Endothelial cell of umbilical vein (primary cell): ENCODE results near the gene CACNA1B. TPM values are rescaled to one million over a fixed set of nuclear protein-coding genes. Genes with fewer than 3 reads are reported as not detected.

Source experiments
- BruUV-seq: library from RNA; stranded (reverse); fragments of 400-500 nt; replicated peaks from 2 replicates; lab custom pipeline; 2021; lab: Mats Ljungman, UMichigan
- CTCF ChIA-PET: fragments of 300-600, 350-600 bp; sonication (Branson Sonifier 250); formaldehyde crosslinking; loops from one replicate; lab custom pipeline; 2021; ENCODE audit warnings: antibody characterized with exemption, inconsistent platforms; lab: Charles Lee
- POLR2A ChIA-PET: fragments of 300-600, 350-600 bp; sonication (Branson Sonifier 250); formaldehyde crosslinking; loops from one replicate; lab custom pipeline; 2021; ENCODE audit warnings: antibody characterized with exemption, inconsistent platforms; lab: Charles Lee
- DNase-seq: peaks from one replicate; pipeline ENCODE4 v3.0.0-alpha.2; 2011; ENCODE audit warnings: low read depth, low spot score
- FAIRE-seq: peaks from 2 replicates; lab custom pipeline; 2011; peaks lifted over from hg19 to GRCh38; lab: Jason Lieb, UNC
- H2AFZ ChIP-seq: 2 replicates; pipeline ENCODE4 v1.6.0; 2012; ENCODE audit warnings: low read depth, low read length, control low read depth, inconsistent platforms
- H3K27ac ChIP-seq: 2 replicates; pipeline ENCODE4 v1.5.1; 2011; ENCODE audit warnings: low read depth, mild to moderate bottlenecking, control low read depth, low read length, moderate library complexity; ENCODE audit not compliant: insufficient read depth
- H3K27me3 ChIP-seq, 2 experiments: 2 replicates each; pipeline versions ENCODE4 v1.6.0 to v1.6.1; 2011; ENCODE audit warnings: low read length in 2 of 2, mixed read lengths in 1 of 2; ENCODE audit not compliant: control insufficient read depth in 2 of 2, insufficient read depth in 2 of 2
- H3K36me3 ChIP-seq, 2 experiments: 2 replicates in 1 of 2; 3 replicates in 1 of 2; pipeline ENCODE4 v1.5.1; 2011; ENCODE audit warnings: low read length in 2 of 2, mild to moderate bottlenecking in 1 of 2, moderate library complexity in 1 of 2; ENCODE audit not compliant: control insufficient read depth in 2 of 2, insufficient read depth in 2 of 2; ENCODE audit errors: extremely low read depth in 1 of 2
- H3K4me1 ChIP-seq: 3 replicates; pipeline ENCODE4 v1.5.1; 2011; ENCODE audit warnings: mild to moderate bottlenecking, low read length; ENCODE audit not compliant: control insufficient read depth, insufficient read depth; ENCODE audit errors: extremely low read depth
- H3K4me2 ChIP-seq: 2 replicates; pipeline ENCODE4 v1.6.1; 2011; ENCODE audit warnings: low read length, control low read depth, mixed read lengths; ENCODE audit not compliant: insufficient read depth
- H3K4me3 ChIP-seq, 3 experiments: fragments of 200-600 bp in 1 of 3; sonication (generic), shearing (Covaris generic) in 1 of 3; replicated peaks in 1 of 3; 2 replicates each; pipeline ENCODE4 v1.5.1; 2011 to 2016; ENCODE audit warnings: control low read depth in 3 of 3, low read length in 3 of 3, mild to moderate bottlenecking in 2 of 3, inconsistent platforms in 1 of 3, low read depth in 1 of 3, moderate library complexity in 1 of 3; ENCODE audit not compliant: insufficient read depth in 1 of 3
- H3K79me2 ChIP-seq: 2 replicates; pipeline ENCODE4 v1.6.0; 2012; ENCODE audit warnings: low read length, inconsistent platforms; ENCODE audit not compliant: control insufficient read depth, insufficient read depth
- H3K9ac ChIP-seq: replicated peaks from 2 replicates; pipeline ENCODE3; 2011; ENCODE audit warnings: low read length, control low read depth; ENCODE audit not compliant: insufficient read depth; ENCODE audit errors: extremely low read depth
- H3K9me1 ChIP-seq: replicated peaks from 3 replicates; pipeline ENCODE4 v1.6.0; 2011; ENCODE audit warnings: mild to moderate bottlenecking, low read length; ENCODE audit not compliant: control insufficient read depth, insufficient read depth; ENCODE audit errors: extremely low read depth
- H3K9me3 ChIP-seq: replicated peaks from 2 replicates; pipeline ENCODE4 v1.5.1; 2012; ENCODE audit warnings: low read length, inconsistent platforms; ENCODE audit not compliant: control insufficient read depth, insufficient read depth
- H4K20me1 ChIP-seq: replicated peaks from 2 replicates; pipeline ENCODE3; 2011; ENCODE audit warnings: mild to moderate bottlenecking, low read length; ENCODE audit not compliant: control insufficient read depth, insufficient read depth; ENCODE audit errors: extremely low read depth
- CTCF ChIP-seq, 2 donors: IDR thresholded peaks; 1 replicate in 1 of 2; 2 replicates in 1 of 2; pipeline ENCODE4 v1.5.1; 2011; ENCODE audit warnings: low read length in 2 of 2, mild to moderate bottlenecking in 2 of 2, moderate library complexity in 2 of 2, control low read depth in 1 of 2, inconsistent platforms in 1 of 2, low read depth in 1 of 2; ENCODE audit not compliant: insufficient read depth in 1 of 2; ENCODE audit errors: extremely low read depth in 1 of 2
- EZH2 ChIP-seq: IDR thresholded peaks from 2 replicates; pipeline ENCODE4 v1.6.1; 2012; ENCODE audit warnings: borderline replicate concordance, low read depth, mild to moderate bottlenecking, moderate library complexity, low read length, inconsistent platforms; ENCODE audit not compliant: severe bottlenecking
- FOS ChIP-seq: IDR thresholded peaks from 2 replicates; pipeline ENCODE4 v1.6.1; 2011; ENCODE audit warnings: mild to moderate bottlenecking, low read length, moderate library complexity, borderline replicate concordance; ENCODE audit not compliant: insufficient read depth
- GATA2 ChIP-seq: IDR thresholded peaks from 2 replicates; pipeline ENCODE4 v1.7.0; 2011; ENCODE audit warnings: low read depth, mild to moderate bottlenecking, moderate library complexity, mixed read lengths, low read length; ENCODE audit not compliant: insufficient read length, insufficient read depth
- JUN ChIP-seq: IDR thresholded peaks from 2 replicates; pipeline ENCODE4 v1.6.1; 2011; ENCODE audit warnings: borderline replicate concordance, low read depth; ENCODE audit not compliant: insufficient read length, insufficient read depth
- MAX ChIP-seq: IDR thresholded peaks from 2 replicates; pipeline ENCODE4 v1.6.1; 2011; ENCODE audit not compliant: insufficient read depth, insufficient read length
- MYC ChIP-seq: IDR thresholded peaks from one replicate; pipeline ENCODE4 v1.6.1; 2011; ENCODE audit warnings: mild to moderate bottlenecking, low read depth, low read length
- POLR2A ChIP-seq: IDR thresholded peaks from 2 replicates; pipeline ENCODE4 v1.6.1; 2012; ENCODE audit warnings: low read depth, mild to moderate bottlenecking, control low read depth, low read length
- POLR2AphosphoS5 ChIP-seq: IDR thresholded peaks from 2 replicates; pipeline ENCODE4 v1.6.1; 2012; ENCODE audit warnings: low read depth, mild to moderate bottlenecking, control low read depth, low read length, moderate library complexity; ENCODE audit not compliant: insufficient read depth
- dilution Hi-C: fragments of 300-500 bp; cut with MboI; formaldehyde crosslinking; loops from one replicate; pipeline ENCODE4 v1.15.0; 2019; ENCODE audit warnings: low sequenced_read_pairs; ENCODE audit not compliant: extremely low pct_ligation_motif_present
- intact Hi-C: fragments of 100-400 bp; cut with micrococcal nuclease; formaldehyde crosslinking; loops from one replicate; pipeline ENCODE4 v1.10.0; 2022
- polyA plus RNA-seq, 4 experiments: library from polyadenylated mRNA; depleted of rRNA in 3 of 4; stranded (reverse) in 3 of 4; unstranded in 1 of 4; fragments of >200 nt; gene quantifications; 2 replicates each; pipeline versions ENCODE4 v1.2.1 to v1.2.3, GENCODE V29; 2011 to 2012; ENCODE audit warnings: missing spikeins in 1 of 4
- total RNA-seq: library from RNA; stranded (reverse); gene quantifications from 2 replicates; pipeline ENCODE4 v1.2.3, GENCODE V29; 2021

Gene CACNA1B
- total and polyA plus RNA-seq, 2 donors (not counting 3 experiments of a cell fraction or from before 2014, with no cell fraction given) = 0.11 to 0.41 TPM

- Histone ChIP-seq H3K9me1 (no peaks in the 10 kb centered on the region), H3K79me2 (no peaks in the 10 kb centered on the region), H3K9me3 (no peaks in the 10 kb centered on the region), H2AFZ (no peak overlapping the region), H3K4me2 (no peak overlapping the region), H4K20me1 (no peaks in the 10 kb centered on the region), H3K36me3 (no peaks in the 10 kb centered on the region), H3K4me3 (no peak overlapping the region), H3K27ac (no peak overlapping the region), H3K4me1 (no peaks in the 10 kb centered on the region), H3K27me3 (no peaks in the 10 kb centered on the region), H3K9ac (no peak overlapping the region)
- ChIA-PET POLR2A (no interaction called here), CTCF (no interaction called here)
- BruUV-seq = no TSS peak
- FAIRE-seq (no peak), DNase-seq (no peak)
- intact Hi-C loops (no loop called here), dilution Hi-C loops (no loop called here)
- TF ChIP-seq CTCF (IDR thresholded peaks at IDR 0.05; ENCODE audit: extremely low read depth in 1 of 2, insufficient read depth in 1 of 2, low read depth in 1 of 2, low read length in 2 of 2) = no peak
- no peak for TF ChIP-seq MAX
- TF ChIP-seq POLR2A = no peak
- no peak for TF ChIP-seq FOS
- TF ChIP-seq EZH2 = no peak
- TF ChIP-seq POLR2AphosphoS5 = no peak
- TF ChIP-seq GATA2 = no peak
- TF ChIP-seq JUN = no peak
- no peak for TF ChIP-seq MYC
These were observed 110.5 kb downstream of the CACNA1B start for GRCh38 chr9:137988051-137988450.
